NK-92 (cell line): Measurements from ENCODE around the gene PUS1.
"Not testable (repeated sequence)": the region's sequence is repeated elsewhere in the genome, so short reads cannot be mapped to it uniquely, and the experiment has no call there.

Source experiments
- DNase-seq: peaks from one replicate; lab custom pipeline; 2025; ENCODE audit not compliant: unreplicated experiment; lab: John Stamatoyannopoulos, UW

The PUS1 gene

DNA sequence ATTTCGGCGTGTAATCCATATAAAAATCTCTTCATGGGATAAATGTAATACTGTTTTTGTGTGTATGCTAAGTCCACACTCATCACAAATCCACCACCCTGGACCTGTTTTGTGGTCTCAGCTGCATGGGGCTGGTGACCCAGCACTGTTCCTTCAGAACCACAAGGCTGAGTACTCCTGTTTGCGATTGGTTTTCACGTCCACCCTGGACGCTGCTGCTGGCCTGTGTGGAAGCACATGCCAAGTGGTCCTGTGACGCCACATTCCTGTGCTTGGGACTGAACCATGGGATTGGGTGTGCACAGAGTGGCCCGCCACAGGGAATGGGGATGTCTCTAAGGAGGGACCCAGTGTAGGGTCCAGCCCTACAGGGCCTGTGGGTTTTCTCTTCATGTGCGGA, 4.3 kb downstream of the PUS1 start:
- DNase-seq, result no peak

DNA sequence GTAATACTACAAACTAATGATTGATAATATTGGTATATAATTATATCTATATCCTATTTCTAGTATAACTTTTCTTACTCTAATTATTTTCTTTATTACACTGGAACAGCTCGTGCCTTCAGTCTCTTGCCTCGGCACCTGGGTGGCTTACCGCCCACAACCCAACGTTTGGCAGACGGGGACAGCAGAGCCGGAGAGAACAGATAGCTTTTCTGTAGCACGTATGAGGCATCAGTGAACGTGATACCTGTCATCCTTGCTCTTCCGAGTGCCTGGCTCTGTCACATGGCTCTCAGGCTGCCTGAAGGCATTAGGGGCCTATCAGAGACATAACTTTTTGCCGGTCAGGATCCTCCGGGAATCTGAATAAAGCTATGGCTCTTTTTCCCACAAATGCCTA, 5.5 kb downstream of the PUS1 start:
- DNase-seq, result no peak

DNA sequence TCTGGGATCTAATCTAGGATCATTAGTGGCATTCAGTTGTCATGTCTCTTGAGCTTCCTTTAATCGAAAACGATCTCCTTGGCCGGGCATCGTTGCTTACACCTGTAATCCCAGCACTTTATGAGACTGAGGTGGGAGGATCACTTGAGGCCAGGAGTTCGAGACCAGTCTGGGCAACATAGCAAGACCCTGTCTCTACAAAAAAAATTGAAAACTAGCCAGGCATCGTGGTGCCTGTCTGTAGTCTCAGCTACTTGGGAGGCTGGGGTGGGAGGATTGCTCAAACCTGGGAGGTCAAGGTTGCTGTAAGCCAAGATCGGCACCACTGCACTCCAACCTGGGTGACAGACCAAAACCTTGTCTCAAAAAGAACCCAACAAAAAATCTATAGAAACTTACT, 9.0 kb downstream of the PUS1 start:
- no peak for DNase-seq

DNA sequence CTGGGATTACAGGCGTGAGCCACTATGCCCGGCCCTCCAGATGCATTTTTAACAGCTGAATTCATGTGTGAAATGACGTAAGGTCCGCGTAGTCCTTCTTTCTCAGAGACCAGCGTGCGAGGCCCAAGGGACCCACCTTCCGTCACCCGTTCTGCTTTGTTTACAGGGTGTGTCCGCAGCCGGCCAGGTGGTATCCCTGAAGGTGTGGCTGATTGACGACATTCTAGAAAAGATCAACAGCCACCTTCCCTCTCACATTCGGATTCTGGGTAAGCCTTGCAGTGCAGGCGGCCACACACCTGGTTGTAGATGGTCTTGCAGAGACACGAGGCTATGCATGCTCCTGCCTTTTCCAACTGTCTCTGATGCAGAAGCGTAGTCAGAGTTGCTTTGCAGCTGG, 9.9 kb downstream of the PUS1 start:
- DNase-seq, result no peak

DNA sequence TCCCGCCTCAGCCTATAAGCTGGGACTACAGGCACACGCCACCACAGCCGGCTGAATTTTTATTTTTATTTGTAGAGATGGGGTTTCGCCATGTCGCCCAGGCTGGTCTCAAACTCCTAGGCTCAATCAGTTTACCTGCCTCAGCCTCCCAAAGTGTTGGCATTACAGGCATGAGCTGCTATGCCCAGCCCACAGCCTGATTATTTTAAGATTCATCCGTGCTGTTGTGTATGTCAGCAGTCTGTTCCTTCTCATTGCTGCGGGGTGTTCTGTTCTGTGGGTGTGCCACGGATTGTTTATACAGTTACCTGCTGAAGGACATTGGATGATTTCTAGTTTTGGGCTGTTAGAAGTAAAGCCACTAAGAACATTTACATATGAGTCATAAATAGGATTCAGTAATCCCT, 11.1 kb downstream of the PUS1 start:
- DNase-seq, result no peak

DNA sequence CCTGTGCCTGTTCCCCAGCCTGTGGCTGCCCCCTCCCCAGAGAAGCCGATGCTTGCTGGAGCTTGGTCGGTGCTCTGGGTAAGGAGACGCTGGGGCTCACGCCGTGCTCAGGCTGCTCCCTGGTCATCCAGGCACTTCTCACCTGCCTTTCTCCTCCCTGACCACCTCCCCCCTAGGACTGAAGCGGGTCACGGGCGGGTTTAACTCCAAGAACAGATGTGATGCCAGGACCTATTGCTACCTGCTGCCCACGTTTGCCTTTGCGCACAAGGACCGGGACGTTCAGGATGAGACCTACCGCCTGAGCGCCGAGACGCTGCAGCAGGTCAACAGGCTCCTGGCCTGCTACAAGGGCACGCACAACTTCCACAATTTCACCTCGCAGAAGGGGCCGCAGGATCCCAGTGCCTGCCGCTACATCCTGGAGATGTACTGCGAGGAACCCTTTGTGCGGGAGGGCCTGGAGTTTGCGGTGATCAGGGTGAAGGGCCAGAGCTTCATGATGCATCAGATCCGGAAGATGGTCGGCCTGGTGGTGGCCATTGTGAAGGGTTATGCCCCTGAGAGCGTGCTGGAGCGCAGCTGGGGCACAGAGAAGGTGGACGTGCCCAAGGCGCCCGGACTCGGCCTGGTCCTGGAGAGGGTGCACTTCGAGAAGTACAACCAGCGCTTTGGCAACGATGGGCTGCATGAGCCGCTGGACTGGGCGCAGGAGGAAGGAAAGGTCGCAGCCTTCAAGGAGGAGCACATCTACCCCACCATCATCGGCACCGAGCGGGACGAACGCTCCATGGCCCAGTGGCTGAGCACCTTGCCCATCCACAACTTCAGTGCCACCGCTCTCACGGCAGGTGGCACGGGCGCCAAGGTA, 12.3 kb downstream of the PUS1 start:
- DNase-seq, result no peak

DNA sequence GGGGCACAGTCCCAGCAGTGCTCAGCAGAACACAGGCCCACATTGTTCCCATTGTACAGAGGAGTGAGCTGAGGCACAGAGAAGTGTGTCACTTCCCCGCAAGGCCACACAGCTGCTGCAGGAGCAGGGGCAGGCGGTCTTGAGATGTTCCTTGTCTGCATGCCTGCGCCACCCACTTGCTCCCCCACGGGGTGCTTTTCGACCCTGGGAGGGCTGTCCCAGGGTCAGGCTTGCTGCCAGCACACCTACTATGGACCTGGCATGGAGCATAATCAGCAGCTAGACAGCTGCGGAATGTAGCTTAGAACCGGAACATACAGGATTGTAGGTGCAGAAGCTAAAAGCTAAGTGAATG, 12.9 kb downstream of the PUS1 start:
- no peak for DNase-seq

DNA sequence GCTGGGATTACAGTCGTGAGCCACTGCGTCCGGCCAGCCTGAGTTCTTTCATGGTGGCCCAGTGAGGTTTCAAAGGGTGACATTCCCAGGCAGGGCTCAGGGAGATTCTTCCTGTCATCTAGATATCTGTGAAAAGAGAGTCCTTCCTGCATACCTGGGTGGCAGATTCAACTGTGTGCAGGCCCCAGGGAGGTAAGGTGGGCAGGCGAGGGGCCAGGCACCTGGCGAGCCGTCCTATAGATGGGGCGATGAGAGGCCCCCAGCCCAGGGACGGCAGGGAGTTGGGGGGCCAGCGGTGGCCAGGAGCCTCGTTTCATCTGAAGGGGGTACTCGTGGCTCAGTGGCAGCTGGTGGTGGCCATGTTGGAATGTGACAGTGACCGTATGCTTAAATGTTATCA, 13.6 kb downstream of the PUS1 start:
- no peak for DNase-seq

DNA sequence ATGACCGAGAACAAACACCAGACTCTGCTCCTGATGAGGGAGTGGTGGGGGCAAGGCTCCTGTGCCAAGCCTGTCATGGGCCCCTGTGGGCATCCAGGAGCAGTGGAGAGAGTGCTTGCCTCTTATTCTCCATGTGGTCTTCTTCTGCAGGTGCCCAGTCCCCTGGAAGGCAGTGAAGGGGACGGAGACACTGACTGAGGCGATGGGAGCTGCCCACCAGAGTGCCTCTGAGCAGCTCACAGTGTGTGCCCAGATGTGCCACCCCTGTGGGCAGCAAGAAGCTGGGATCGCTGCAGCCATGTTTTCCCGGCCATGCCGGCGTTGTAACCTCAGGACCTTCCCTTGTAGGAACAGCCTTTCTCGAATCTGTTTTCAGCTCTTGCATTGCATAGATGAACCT, 14.3 kb downstream of the PUS1 start:
- DNase-seq, result no peak

DNA sequence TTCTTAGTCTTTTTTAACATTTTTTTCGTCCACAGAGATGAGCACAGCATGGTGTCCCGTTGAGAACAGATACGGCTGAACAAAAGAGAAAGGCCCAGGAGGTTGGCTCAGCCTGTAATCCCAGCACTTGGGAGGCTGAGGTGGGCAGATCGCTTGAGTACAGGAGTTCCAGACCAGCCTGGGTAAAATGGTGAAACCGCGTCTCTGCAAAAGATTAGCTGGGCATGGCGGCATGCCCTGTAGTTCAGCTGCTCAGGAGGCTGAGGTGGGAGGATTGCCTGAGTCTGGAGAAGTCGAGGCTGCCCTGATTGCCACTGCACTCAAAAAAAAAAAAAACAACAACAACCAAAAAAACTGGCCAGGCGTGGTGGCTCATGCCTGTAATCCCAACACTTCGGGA, 14.8 kb downstream of the PUS1 start:
- no peak for DNase-seq

DNA sequence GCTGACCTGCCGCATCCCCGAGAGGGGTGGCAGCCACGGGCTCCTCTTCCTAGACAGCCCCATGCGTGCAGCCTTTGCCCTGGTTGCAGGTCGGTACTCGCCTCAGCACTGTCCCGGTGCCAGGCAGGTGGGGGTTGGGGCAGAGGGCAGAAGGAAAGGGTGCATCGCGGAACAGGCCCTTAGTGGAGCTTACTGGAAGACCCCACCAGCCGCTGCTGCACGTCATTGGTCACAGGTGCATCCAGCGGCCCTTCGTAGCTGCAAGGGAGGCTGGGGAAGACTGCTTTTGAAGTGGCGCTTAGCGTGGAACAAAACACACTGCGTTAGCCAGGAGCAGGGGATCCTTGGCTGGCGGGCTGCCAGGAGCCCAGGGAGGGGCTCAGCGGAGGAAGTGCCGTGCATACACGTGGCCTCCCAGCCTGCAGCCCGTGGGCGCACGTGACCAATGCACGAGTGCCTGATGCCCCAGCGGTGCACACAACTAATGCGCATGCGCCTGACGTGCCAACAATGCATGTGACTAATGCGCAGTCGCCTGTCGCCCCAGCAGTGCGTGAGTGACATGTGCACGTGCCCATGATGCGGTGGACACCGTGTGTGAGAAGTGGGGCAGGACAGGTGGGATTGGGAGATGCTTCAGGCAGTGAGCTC, 15.7 kb downstream of the PUS1 start:
- no peak for DNase-seq

DNA sequence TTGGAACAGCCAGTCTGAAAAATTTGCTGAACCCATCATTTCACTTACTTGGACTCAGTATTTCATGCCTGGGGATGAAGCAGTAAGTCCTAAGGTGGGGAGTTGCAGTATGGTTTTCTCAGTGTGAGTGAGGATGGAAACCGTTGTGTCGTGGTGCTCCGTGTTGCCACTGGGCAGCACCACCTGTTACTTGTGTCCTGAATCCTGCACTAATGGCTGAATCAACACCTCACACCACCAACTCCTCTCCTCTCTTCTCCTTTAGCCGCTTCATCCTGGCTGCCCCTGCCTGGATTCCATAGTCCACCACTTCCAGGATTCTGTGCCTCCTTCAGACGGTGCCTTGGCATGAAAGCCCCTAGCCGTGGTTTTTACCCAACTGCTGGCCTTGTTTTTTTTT, 17.7 kb downstream of the PUS1 start:
- no peak for DNase-seq

DNA sequence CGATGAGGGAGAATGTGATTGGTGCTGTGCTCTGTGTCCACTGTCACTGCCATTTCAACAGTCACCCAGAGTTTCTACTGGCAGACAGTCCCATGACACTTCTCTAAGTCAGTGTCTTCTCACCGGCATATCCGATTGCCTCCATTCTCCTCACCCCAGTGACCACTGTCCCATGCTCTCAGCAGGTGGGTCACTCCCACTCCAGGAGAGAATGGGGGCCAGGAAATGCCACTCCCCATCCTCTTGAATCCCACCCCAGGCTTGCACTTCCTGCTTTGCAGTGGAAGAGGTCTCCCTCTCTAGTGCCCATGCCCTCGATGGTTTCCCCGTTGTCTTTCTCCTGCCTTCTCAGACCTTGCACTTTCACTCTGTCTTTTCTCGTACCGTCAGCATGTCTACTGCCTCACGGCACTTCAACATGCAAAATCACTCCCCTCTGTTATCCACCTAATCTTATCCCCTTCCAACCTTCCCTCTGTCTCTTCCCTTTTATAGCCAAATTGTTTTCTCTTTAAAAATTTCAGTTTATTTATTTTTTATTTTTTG, 18.5 kb downstream of the PUS1 start:
- DNase-seq, result no peak

DNA sequence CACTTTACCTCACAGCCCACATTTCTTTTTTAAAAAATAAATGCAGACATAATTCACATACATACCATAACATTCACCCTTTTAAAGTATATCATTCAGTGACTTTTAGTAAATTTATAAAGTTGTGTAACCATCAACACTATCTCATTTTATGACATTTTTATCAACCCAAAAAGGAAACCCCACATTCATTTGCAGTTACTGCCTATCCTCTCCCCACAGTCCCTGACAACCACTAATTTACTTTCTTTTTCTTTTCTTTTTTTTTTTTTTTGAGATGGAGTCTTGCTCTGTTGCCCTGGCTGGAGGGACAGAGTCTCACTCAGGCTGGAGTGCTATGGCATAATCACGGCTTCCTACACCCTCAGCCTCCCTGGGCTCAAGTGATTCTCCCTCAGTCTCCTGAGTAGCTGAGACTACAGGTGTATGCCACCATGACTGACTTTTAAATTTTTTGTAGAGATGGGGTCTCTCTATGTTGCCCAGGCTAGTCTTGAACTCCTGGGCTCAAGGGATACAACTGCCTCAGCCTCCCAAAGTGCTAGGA, 19.2 kb downstream of the PUS1 start:
- no peak for DNase-seq

DNA sequence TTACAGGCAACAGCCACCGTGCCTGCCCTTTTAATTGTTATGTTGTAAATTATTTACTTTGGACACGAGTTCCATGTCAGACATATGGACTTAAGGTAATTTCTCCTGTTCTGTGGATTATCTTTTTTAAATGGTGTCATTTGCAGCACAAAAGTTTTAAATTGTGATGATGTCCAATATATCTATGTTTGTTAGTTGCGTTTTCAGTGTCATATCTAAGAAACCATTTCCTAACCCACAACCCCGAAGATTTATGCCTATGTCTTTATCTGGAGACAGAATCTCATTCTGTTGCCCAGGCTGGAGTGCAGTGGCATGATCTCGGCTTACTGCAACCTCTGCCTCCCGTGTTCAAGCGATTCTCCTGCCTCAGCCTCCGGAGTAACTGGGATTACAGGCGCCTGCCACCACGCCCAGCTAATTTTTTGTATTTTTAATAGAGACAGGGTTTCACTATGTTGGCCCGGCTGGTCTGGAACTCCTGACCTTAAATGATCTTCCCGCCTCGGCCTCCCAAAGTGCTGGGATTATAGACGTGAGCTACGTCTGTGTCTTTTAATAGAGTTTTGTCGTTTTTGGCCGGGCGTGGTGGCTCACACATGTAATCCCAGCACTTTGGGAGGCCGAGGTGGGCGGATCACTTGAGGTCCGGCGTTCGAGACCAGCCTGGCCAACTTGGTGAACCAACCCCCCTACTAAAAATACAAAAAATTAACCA, 19.8 kb downstream of the PUS1 start:
- not testable (repeated sequence) for DNase-seq

DNA sequence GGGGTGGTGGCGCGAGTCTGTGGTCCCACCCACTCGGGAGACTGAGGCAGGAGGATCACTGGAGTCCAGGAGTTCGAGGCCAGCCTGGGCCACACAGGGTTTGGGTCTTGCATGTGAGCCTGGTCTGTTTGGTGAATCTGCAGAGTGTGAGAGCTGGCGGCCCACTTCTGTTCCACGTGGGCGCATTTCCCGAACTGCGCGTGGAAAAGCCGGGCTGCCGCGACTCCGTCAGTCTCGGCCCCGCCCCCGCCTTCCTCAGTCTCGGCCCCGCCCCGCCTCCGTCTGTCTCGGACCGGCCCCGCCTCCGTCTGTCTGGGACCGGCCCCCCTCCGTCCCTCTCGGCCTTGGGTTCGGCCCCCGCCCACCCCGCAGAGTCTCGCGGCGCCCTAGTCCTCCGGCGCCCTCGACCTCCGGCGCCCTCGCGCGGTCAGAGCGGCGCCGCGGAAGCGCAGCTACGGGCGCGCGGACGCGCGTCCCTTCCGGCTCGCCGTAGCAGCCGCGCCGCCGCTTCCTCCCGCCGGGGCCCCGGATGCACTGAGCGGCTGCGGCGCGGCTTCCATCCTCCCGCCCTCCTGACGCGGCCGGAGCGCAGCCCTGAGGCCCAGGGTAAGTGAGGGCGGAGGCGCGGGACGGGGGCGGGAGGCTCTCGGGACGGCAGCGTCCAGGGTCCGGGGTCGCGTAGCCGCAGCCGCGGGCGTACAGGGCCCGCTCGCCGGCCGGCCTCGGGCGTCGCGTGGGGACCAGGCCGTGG, 20.5 kb downstream of the PUS1 start, which contains the start of gene EP400:
EP400 (plus strand) TSS at position 512 of the 751 bp plus-strand sequence. CDS start 10,678 bp downstream, outside the sequence.
- peak; percentile 68 for DNase-seq

DNA sequence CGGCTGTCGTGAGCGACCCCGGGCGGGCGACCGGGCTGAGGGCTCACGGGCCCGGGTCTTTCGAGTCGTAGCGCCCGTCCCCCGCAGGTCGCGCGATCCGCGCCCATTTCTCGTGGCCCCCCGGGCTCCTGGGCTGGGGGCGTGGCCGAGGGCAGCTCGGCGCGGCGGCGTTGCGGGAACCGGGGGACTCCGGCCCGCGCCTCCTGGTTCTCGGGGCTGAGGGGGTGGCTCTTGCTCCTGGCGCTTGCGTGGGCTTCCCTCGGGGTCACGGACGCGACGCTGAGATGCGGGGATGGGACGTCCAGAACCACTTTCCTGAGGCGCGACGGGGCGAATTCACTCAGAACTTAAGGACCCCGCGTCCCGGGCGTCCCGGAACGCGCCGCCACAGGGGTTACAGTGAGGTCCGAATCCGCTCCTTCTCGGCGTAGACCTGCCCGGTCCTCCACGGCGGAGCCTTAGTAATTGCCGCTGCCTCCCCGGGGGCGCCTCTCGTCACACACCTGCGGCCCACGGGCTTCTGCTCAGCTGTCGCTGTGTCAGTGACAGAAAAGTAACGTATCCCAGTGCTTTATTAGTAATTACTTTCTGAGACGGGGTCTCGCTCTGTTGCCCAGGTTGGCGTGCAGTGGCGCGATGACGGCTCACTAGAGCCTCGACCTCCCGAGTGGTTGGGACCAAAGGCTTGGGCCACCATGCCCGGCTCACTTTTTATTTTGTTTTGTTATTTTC, 21.3 kb downstream of the PUS1 start:
- no peak for DNase-seq

DNA sequence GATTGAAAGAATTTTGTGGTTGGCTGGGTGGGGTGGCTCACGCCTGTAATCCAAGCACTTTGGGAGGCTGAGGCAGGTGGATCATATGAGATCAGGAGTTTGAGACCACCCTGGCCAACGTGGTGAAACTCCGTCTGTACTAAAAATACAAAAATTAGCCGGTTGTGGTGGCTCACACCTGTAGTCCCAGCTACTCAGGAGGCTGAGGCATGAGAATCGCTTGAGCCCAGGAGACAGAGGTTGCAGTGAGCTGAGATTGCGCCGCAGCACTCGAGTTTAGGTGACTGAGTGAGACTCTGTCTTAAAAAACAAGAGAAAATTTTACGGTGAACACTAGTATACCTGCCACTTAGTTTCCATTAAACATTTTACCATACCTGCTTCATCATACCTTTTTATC, 24.7 kb downstream of the PUS1 start:
- DNase-seq, result not testable (repeated sequence)

DNA sequence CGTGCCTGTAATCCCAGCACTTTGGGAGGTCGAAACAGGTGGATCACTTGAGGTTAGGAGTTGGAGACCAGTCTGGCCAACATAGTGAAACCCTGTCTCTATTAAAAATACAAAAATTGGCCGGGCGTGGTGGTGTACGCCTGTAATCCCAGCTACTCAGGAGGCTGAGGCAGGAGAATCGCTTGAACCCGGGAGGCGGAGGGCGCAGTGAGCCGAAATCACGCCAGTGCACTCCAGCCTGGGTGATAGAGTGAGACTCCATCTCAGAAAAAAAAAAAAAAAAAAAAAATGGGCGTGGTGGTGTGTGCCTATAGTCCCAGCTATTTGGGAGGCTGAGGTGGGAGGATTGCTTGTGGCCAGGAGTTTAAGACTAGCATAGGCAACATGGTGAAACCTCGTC, 25.4 kb downstream of the PUS1 start:
- not testable (repeated sequence) for DNase-seq

DNA sequence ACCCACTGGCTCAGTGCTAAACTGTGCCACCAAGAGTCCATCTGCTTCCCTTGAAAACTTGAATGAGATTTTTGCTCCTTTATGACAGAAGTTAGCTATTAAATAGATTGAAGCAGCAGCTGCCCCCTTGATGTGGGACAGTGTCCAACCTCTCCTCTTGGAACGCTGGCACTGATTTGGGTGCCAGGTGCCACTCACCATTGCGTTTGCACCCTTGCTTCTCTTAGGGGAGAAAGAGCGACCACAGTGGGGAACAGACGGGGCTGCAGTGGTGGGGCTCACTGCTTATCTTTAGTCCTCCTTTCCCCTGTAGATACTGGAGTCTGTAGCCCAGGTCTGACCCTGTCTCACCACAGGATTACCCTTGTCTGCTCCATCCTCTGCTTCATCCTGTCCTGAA, 30.0 kb downstream of the PUS1 start:
- no peak for DNase-seq
